PFSK-1 (cell line): ENCODE measurements around the gene DUSP15. TPM values are rescaled to one million over a fixed set of nuclear protein-coding genes. Genes with fewer than 3 reads are reported as not detected.

Experiments used
- FOXP2 ChIP-seq: optimal IDR thresholded peaks from 2 replicates; pipeline ENCODE3; 2011; ENCODE audit warnings: borderline replicate concordance, control low read depth, inconsistent platforms; ENCODE audit not compliant: insufficient read depth; ENCODE audit errors: extremely low read length, extremely low read depth
- POLR2AphosphoS5 ChIP-seq: IDR thresholded peaks from 2 replicates; pipeline ENCODE4 v1.6.1; 2012; ENCODE audit warnings: low read depth, mild to moderate bottlenecking, control low read depth, low read length, moderate library complexity
- SIN3A ChIP-seq: IDR thresholded peaks from 2 replicates; pipeline ENCODE4 v1.6.1; 2012; ENCODE audit warnings: mild to moderate bottlenecking, low read length, moderate library complexity, borderline replicate concordance; ENCODE audit not compliant: insufficient read depth
- TAF1 ChIP-seq: IDR thresholded peaks from 2 replicates; pipeline ENCODE4 v1.6.1; 2012; ENCODE audit warnings: low read length, control low read depth, borderline replicate concordance; ENCODE audit not compliant: insufficient read depth
- polyA plus RNA-seq: library from polyadenylated mRNA; unstranded; fragments of >200 nt; gene quantifications from one replicate; pipeline ENCODE4 v1.2.1, GENCODE V29; 2012; ENCODE audit warnings: low read depth, missing spikeins; ENCODE audit not compliant: insufficient read length
- TF ChIP-seq, protein P1 (sequence below), 2 experiments: IDR thresholded peaks; 2 replicates each; pipeline versions ENCODE4 v1.6.1 to v1.8.0; 2011 to 2012; ENCODE audit warnings: low read depth in 2 of 2, low read length in 2 of 2, control low read depth in 1 of 2, inconsistent platforms in 1 of 2, mild to moderate bottlenecking in 1 of 2, moderate library complexity in 1 of 2; ENCODE audit not compliant: insufficient read depth in 1 of 2

Gene DUSP15
- 0.51 TPM for polyA plus RNA-seq

DNA sequence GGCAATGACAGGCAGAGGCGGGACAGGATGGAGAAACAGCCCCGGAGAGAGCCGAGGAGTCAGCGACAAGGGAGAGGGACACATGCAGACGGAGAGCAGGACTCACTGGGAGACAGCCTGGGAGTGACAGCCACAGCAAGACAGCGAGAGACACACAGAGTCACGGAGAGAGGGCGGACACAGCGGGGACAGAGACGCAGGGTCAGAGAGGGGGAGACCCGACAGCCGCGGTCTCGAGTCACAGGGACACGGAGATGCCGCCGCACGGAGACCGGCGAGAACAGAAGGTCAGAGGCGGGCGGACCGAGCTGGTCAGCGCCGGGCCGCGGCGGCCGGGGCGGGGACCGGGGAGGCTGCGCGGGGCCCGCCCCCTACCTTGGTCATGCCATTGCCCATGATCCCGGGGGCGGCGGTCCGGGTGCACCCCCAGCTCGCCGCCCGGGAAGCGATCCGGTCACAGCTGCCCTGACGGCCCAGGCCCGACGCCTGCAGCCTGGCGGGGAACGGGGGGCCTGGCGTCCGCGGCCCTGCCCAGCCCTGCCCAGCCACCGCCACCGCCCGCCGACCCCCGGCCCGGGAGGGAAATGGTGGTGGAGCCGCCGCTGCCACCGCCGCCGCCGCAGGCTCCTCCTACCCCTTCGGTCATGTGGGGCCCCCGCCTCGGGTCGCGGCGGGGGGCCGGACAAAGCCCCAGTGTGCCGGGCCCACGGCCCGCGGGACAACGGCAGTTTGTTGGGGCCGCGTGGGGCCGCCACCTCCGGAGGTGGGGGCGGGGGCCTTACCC, at the start of gene DUSP15, which contains the start of gene TTLL9:
Gene DUSP15, minus strand, starts transcription at position 586 of the 784 bp plus-strand sequence. Its CDS starts 190 bp downstream, at position 396.
Gene TTLL9, plus strand, starts transcription at position 693 of the 784 bp plus-strand sequence. CDS start 493 bp downstream, outside the sequence.
- TF ChIP-seq, protein P1, sequence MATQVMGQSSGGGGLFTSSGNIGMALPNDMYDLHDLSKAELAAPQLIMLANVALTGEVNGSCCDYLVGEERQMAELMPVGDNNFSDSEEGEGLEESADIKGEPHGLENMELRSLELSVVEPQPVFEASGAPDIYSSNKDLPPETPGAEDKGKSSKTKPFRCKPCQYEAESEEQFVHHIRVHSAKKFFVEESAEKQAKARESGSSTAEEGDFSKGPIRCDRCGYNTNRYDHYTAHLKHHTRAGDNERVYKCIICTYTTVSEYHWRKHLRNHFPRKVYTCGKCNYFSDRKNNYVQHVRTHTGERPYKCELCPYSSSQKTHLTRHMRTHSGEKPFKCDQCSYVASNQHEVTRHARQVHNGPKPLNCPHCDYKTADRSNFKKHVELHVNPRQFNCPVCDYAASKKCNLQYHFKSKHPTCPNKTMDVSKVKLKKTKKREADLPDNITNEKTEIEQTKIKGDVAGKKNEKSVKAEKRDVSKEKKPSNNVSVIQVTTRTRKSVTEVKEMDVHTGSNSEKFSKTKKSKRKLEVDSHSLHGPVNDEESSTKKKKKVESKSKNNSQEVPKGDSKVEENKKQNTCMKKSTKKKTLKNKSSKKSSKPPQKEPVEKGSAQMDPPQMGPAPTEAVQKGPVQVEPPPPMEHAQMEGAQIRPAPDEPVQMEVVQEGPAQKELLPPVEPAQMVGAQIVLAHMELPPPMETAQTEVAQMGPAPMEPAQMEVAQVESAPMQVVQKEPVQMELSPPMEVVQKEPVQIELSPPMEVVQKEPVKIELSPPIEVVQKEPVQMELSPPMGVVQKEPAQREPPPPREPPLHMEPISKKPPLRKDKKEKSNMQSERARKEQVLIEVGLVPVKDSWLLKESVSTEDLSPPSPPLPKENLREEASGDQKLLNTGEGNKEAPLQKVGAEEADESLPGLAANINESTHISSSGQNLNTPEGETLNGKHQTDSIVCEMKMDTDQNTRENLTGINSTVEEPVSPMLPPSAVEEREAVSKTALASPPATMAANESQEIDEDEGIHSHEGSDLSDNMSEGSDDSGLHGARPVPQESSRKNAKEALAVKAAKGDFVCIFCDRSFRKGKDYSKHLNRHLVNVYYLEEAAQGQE (IDR thresholded peaks at IDR 0.05; ENCODE audit: insufficient read depth in 1 of 2, low read depth in 2 of 2, low read length in 2 of 2) = no peak
- no peak for TF ChIP-seq SIN3A
- no peak for TF ChIP-seq FOXP2
- no peak for TF ChIP-seq TAF1
- TF ChIP-seq POLR2AphosphoS5 = no peak

- TF ChIP-seq TAF1 = no peak
- no peak for TF ChIP-seq FOXP2
- TF ChIP-seq, protein P1 (IDR thresholded peaks at IDR 0.05; ENCODE audit: insufficient read depth in 1 of 2, low read depth in 2 of 2, low read length in 2 of 2) = no peak
- TF ChIP-seq POLR2AphosphoS5 = no peak
- TF ChIP-seq SIN3A = no peak
These were observed 49.3 kb upstream of the DUSP15 start for GRCh38 chr20:31919410-31920155.

DNA sequence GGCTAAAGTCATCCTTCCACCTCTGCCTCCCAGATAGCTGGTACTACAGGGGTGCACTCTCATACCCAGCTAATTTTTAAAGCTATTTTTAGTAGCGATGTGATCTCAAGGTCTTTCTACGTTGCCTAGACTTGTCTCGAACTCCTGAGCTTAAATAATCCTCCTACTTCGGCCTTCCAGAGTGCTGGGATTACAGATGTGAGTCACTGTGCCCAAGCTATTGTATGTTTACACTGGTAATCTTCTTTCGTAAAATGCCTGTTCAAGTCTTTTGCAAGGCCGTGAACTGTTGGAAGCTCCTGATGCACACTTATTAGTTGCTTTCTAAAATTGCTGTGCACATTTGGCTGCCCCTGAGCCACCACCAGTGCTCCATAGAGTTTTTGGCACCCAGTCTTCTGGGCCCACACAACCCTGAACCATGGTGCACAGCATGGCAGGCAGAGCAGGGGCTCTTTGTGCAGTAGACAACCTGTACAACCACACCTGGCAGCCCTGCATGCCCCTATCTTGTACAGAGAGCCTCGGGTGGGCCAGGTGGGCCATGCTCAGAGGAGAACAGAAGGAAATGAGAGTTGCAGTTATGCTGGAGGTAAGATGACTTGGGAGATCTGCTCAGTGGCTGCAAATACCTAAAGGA, 48.3 kb upstream of the DUSP15 start:
- TF ChIP-seq FOXP2 (no peak), TAF1 (no peak), SIN3A (no peak), POLR2AphosphoS5 (no peak)
- TF ChIP-seq, protein P1 (IDR thresholded peaks at IDR 0.05; ENCODE audit: insufficient read depth in 1 of 2, low read depth in 2 of 2, low read length in 2 of 2) = no peak

- TF ChIP-seq FOXP2 = no peak
These were observed 46.4 kb upstream of the DUSP15 start for GRCh38 chr20:31916708-31917107.

DNA sequence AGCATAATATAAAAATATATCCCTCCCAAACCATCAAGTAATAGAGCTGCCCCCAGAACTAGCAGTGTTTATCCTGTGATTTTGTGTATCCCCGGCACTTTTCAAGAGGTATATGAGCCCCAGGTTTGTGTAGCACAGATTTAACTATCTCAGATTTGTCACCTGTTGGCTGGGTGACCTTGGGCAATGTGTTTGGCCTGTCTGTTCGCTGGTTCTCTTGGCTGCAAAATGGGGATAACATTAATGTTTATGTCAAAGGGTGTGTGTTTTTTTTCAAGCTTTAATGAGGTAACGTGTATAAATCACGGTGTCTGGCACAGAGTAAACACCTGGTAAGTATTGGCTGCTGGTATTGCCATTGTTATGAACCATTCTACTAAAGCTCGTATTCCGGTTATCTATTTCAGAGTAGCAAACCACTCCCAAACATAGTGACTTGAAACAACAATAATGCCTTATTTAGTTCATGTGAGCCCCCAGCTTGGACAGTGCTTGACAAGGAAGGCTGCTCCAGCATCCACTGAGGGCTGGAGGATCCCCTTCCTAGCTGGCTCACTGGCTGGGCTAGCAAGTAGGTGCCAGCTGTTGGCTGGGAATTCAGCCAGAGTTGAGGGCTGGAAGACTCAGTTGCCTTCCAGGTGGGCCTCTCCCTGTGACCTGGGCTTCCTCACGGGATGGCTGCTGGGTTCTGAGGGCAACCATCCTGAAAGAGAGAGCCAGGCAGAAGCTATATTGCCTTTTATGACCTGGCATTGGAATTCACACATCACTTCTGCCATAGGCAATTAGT, 45.4 kb upstream of the DUSP15 start:
- TF ChIP-seq SIN3A (no peak), FOXP2 (no peak), POLR2AphosphoS5 (no peak), TAF1 (no peak)
- TF ChIP-seq, protein P1 (IDR thresholded peaks at IDR 0.05; ENCODE audit: insufficient read depth in 1 of 2, low read depth in 2 of 2, low read length in 2 of 2) = no peak
